A549 treated with AZD9567 at 1 μM for 4 hours (cell line): ENCODE data around the gene FAR1. TPM values are rescaled to one million over a fixed set of nuclear protein-coding genes. Genes with fewer than 3 reads are reported as not detected.

ENCODE experiments used
- total RNA-seq: library from RNA; stranded (reverse); fragments of 200-300 nt; extraction: Qiagen RNA extraction; gene quantifications from 5 replicates; pipeline ENCODE4 v1.2.3, GENCODE V29; 2022; ENCODE audit not compliant: insufficient read depth

FAR1 gene
- total RNA-seq, result 46.0 to 64.3 TPM (median 63.3 TPM) in 5 replicates

GRCh38 chr11:13668102-13668956, at the start of gene FAR1:
TSS of gene FAR1 (plus strand) at chr11:13668668. CDS start at chr11:13694766, 26,098 bp downstream.

Other genes starting within 250 kb of the FAR1 start
- gene BTBD10, start 205.4 kb upstream of the FAR1 start, total RNA-seq, result 39.5 to 64.2 TPM (median 42.5 TPM) in 5 replicates
- gene PTH, start 172.7 kb upstream of the FAR1 start, total RNA-seq, result not detected in 5 replicates